A673 (cell line): Measurements from ENCODE around the gene SHANK3.

Experiments
- CTCF ChIP-seq: fragments of 300-800, 200-600 bp; sonication (generic); conservative IDR thresholded peaks from 2 replicates; pipeline ENCODE4 v1.5.1; 2017; ENCODE audit warnings: low read depth, mild to moderate bottlenecking, antibody characterized with exemption, low read length, moderate library complexity, mixed read lengths
- EZH2 ChIP-seq: fragments of 200-600 bp; sonication (generic); IDR thresholded peaks from 2 replicates; pipeline ENCODE4 v1.6.1; 2017; ENCODE audit warnings: borderline replicate concordance, low read depth, mild to moderate bottlenecking, mixed read lengths, antibody characterized with exemption, low read length; ENCODE audit not compliant: poor library complexity, severe bottlenecking

GRCh38 chr22:50624347-50625130 lies 48.1 kb upstream of the SHANK3 start:
- TF ChIP-seq CTCF (no peak), EZH2 (no peak)
